Measurements from ENCODE around the gene RBMS3. TPM values are rescaled to one million over a fixed set of nuclear protein-coding genes. Genes with fewer than 3 reads are reported as not detected.

The RBMS3 gene
- total RNA-seq, 1 donor from 2014 or later = 65.1 TPM

GRCh38 chr3:29265509-29266072 is 15.3 kb upstream of the RBMS3 start:
- no peaks in the 10 kb centered on the region for H3K36me3 Mint-ChIP-seq (ENCODE audit: unreplicated experiment)
- no peak overlapping the region for H3K27ac Mint-ChIP-seq (ENCODE audit: unreplicated experiment)
- peaks cover 10% of the 10 kb centered on the region for H3K27me3 Mint-ChIP-seq (ENCODE audit: unreplicated experiment)
- no peak for TF ChIP-seq CTCF (IDR thresholded peaks at IDR 0.05; ENCODE audit: partially characterized antibody, unreplicated experiment)
- peaks cover 5% of the 10 kb centered on the region for H3K9me3 Mint-ChIP-seq (ENCODE audit: unreplicated experiment)
- no peak for DNase-seq
- H3K4me3 Mint-ChIP-seq (ENCODE audit: unreplicated experiment) = no peak overlapping the region
- H3K4me1 Mint-ChIP-seq (ENCODE audit: low read depth, unreplicated experiment) = peaks cover 21% of the 10 kb centered on the region

GRCh38 chr3:29267226-29267625 is 13.6 kb upstream of the RBMS3 start:
- peaks cover 21% of the 10 kb centered on the region for H3K4me1 Mint-ChIP-seq (ENCODE audit: low read depth, unreplicated experiment)
- H3K27ac Mint-ChIP-seq (ENCODE audit: unreplicated experiment) = peak overlapping the region; percentile 73
- peaks cover 10% of the 10 kb centered on the region for H3K27me3 Mint-ChIP-seq (ENCODE audit: unreplicated experiment)
- H3K36me3 Mint-ChIP-seq (ENCODE audit: unreplicated experiment) = no peaks in the 10 kb centered on the region
- H3K4me3 Mint-ChIP-seq (ENCODE audit: unreplicated experiment) = no peak overlapping the region
- no peak for TF ChIP-seq CTCF (IDR thresholded peaks at IDR 0.05; ENCODE audit: partially characterized antibody, unreplicated experiment)
- peaks cover 5% of the 10 kb centered on the region for H3K9me3 Mint-ChIP-seq (ENCODE audit: unreplicated experiment)
- peak; percentile 31 for DNase-seq

- H3K27ac Mint-ChIP-seq (ENCODE audit: unreplicated experiment) = no peak overlapping the region
- H3K9me3 Mint-ChIP-seq (ENCODE audit: unreplicated experiment) = peaks cover 5% of the 10 kb centered on the region
- peaks cover 8% of the 10 kb centered on the region for H3K27me3 Mint-ChIP-seq (ENCODE audit: unreplicated experiment)
- no peaks in the 10 kb centered on the region for H3K36me3 Mint-ChIP-seq (ENCODE audit: unreplicated experiment)
- no peak for DNase-seq
- H3K4me1 Mint-ChIP-seq (ENCODE audit: low read depth, unreplicated experiment) = peaks cover 21% of the 10 kb centered on the region
- no peak for TF ChIP-seq CTCF (IDR thresholded peaks at IDR 0.05; ENCODE audit: partially characterized antibody, unreplicated experiment)
- H3K4me3 Mint-ChIP-seq (ENCODE audit: unreplicated experiment) = no peak overlapping the region
Measured at GRCh38 chr3:29268651-29269050, 12.2 kb upstream of the RBMS3 start.

- H3K4me3 Mint-ChIP-seq (ENCODE audit: unreplicated experiment) = no peak overlapping the region
- no peak for DNase-seq
- H3K9me3 Mint-ChIP-seq (ENCODE audit: unreplicated experiment) = peaks cover 5% of the 10 kb centered on the region
- no peaks in the 10 kb centered on the region for H3K36me3 Mint-ChIP-seq (ENCODE audit: unreplicated experiment)
- TF ChIP-seq CTCF (IDR thresholded peaks at IDR 0.05; ENCODE audit: partially characterized antibody, unreplicated experiment) = no peak
- no peak overlapping the region for H3K27ac Mint-ChIP-seq (ENCODE audit: unreplicated experiment)
- H3K4me1 Mint-ChIP-seq (ENCODE audit: low read depth, unreplicated experiment) = peaks cover 21% of the 10 kb centered on the region
- H3K27me3 Mint-ChIP-seq (ENCODE audit: unreplicated experiment) = peaks cover 8% of the 10 kb centered on the region
Measured at GRCh38 chr3:29270752-29271151, 10.1 kb upstream of the RBMS3 start.

- Mint-ChIP-seq H3K4me1 (ENCODE audit: low read depth, unreplicated experiment) (peaks cover 21% of the 10 kb centered on the region), H3K4me3 (ENCODE audit: unreplicated experiment) (no peak overlapping the region), H3K9me3 (ENCODE audit: unreplicated experiment) (peaks cover 5% of the 10 kb centered on the region), H3K27ac (ENCODE audit: unreplicated experiment) (no peak overlapping the region), H3K27me3 (ENCODE audit: unreplicated experiment) (peaks cover 6% of the 10 kb centered on the region), H3K36me3 (ENCODE audit: unreplicated experiment) (no peaks in the 10 kb centered on the region)
- DNase-seq = no peak
- TF ChIP-seq CTCF (IDR thresholded peaks at IDR 0.05; ENCODE audit: partially characterized antibody, unreplicated experiment) = no peak
Measured at GRCh38 chr3:29271475-29271874, 9.4 kb upstream of the RBMS3 start.
